Erythroblast (primary cell): Measurements from ENCODE around the gene CHST7.

Experiments used
- GATA1 ChIP-seq: IDR thresholded peaks from 2 replicates; pipeline ENCODE4 v1.6.1; 2011; ENCODE audit warnings: low read depth, mild to moderate bottlenecking, control low read depth, low read length, moderate library complexity
- POLR2A ChIP-seq: IDR thresholded peaks from 2 replicates; pipeline ENCODE4 v1.6.1; 2011; ENCODE audit warnings: mild to moderate bottlenecking, low read length

GRCh38 chrX:46610070-46610658, 36.6 kb downstream of the CHST7 start:
- TF ChIP-seq POLR2A (no peak), GATA1 (no peak)
